Measurements from ENCODE around the gene FABP7. TPM values are rescaled to one million over a fixed set of nuclear protein-coding genes. Genes with fewer than 3 reads are reported as not detected.

FABP7 gene
- total RNA-seq, 2 donors from 2014 or later, result not detected

DNA sequence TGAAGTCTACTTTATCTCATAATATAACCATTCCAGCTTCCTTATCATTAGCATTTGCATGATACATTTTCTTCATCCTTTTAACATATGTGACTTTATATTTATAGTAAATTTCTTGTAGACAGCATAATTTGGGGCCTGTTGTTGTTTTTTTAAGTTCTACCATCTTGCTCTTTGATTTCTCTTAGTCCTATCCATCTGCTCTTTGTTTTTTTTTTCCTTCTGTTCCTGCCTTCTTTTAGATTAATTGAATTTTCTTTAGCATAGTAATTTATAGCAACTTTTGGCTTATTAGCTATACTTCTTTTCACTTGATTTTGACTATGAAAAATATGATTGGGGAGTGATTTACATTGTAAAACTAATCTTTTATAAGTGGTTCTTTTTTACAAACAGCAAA is 19.2 kb upstream of the FABP7 start:
- ATAC-seq (ENCODE audit: insufficient number of reproducible peaks, low FRiP score, low read depth) (no peak), DNase-seq (ENCODE audit: low spot score) (no peak)
- no peaks in the 10 kb centered on the region for H3K27me3 ChIP-seq (replicated peaks; ENCODE audit: insufficient read depth)
- H3K4me3 ChIP-seq, result no peak overlapping the region
- no peaks in the 10 kb centered on the region for H3K4me1 ChIP-seq (ENCODE audit: control insufficient read depth in 1 of 2, low read depth in 2 of 2)
- no peaks in the 10 kb centered on the region for H3K9me3 ChIP-seq
- no peak overlapping the region for H3K27ac ChIP-seq
- H3K36me3 ChIP-seq, result no peaks in the 10 kb centered on the region
- TF ChIP-seq, protein P1, sequence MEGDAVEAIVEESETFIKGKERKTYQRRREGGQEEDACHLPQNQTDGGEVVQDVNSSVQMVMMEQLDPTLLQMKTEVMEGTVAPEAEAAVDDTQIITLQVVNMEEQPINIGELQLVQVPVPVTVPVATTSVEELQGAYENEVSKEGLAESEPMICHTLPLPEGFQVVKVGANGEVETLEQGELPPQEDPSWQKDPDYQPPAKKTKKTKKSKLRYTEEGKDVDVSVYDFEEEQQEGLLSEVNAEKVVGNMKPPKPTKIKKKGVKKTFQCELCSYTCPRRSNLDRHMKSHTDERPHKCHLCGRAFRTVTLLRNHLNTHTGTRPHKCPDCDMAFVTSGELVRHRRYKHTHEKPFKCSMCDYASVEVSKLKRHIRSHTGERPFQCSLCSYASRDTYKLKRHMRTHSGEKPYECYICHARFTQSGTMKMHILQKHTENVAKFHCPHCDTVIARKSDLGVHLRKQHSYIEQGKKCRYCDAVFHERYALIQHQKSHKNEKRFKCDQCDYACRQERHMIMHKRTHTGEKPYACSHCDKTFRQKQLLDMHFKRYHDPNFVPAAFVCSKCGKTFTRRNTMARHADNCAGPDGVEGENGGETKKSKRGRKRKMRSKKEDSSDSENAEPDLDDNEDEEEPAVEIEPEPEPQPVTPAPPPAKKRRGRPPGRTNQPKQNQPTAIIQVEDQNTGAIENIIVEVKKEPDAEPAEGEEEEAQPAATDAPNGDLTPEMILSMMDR (IDR thresholded peaks at IDR 0.05), result no peak

DNA sequence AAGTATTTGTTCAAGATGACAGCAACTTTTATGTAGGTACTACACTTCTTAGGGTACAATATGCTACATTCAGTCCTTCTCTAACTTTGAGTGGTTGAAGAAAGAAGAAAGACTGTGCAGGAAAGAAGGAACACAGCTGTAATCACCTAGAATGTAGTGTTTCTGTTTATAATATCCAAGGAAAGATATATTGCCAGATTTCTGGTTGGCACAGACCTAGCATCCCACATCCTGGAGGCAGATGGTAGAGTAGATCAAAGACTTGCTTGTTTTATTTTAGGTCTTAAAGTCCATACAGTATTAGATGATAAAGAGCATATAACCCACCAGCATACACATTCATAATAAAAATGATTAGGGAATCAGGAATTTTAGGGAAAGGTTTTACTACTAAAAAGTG is 13.3 kb upstream of the FABP7 start:
- DNase-seq (ENCODE audit: low spot score) (no peak), ATAC-seq (ENCODE audit: insufficient number of reproducible peaks, low FRiP score, low read depth) (no peak)
- Histone ChIP-seq H3K27me3 (replicated peaks; ENCODE audit: insufficient read depth) (no peaks in the 10 kb centered on the region), H3K4me3 (no peak overlapping the region), H3K9me3 (no peaks in the 10 kb centered on the region), H3K27ac (no peak overlapping the region), H3K36me3 (no peaks in the 10 kb centered on the region), H3K4me1 (ENCODE audit: control insufficient read depth in 1 of 2, low read depth in 2 of 2) (no peaks in the 10 kb centered on the region)
- TF ChIP-seq, protein P1 (IDR thresholded peaks at IDR 0.05), result no peak

DNA sequence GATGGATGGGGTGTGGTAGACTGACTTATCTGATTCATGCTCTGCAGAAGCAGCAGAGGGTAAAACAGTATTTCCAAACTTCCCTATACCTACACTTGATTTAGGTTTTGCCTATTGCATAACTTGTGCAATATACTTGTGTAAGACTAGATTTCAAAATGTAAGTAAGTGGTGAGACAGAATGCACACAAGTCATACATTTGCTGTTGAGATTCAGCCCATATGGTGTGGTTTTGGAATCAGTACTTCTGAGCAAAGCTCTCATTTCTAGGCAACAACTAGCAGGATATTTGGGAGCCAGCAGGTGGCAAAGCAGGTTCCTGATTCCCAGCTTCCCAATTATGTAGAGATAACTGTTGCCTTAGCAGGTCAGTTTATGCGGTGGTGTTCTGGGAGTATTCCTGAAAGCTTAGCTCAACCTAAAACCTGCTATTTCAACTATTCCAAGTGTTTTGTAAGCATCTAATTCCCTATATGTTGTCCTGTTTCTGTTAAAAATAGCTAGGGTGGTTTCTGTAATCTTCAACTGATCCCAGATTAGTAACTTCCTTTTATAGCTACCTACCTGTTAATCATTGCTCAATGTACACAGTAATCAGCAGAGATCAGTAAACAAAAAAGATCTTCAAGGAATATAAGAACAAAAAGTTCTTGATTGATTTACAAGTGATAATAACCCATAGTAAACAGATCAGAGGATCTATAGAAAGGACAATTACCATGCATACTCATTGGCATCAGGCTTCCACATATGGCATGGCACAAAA is 8.5 kb upstream of the FABP7 start:
- DNase-seq (ENCODE audit: low spot score) (no peak), ATAC-seq (ENCODE audit: insufficient number of reproducible peaks, low FRiP score, low read depth) (no peak)
- Histone ChIP-seq H3K27ac (no peak overlapping the region), H3K4me3 (no peak overlapping the region), H3K9me3 (no peaks in the 10 kb centered on the region), H3K36me3 (no peaks in the 10 kb centered on the region), H3K4me1 (ENCODE audit: control insufficient read depth in 1 of 2, low read depth in 2 of 2) (no peaks in the 10 kb centered on the region), H3K27me3 (replicated peaks; ENCODE audit: insufficient read depth) (no peaks in the 10 kb centered on the region)
- TF ChIP-seq, protein P1 (IDR thresholded peaks at IDR 0.05), result no peak

DNA sequence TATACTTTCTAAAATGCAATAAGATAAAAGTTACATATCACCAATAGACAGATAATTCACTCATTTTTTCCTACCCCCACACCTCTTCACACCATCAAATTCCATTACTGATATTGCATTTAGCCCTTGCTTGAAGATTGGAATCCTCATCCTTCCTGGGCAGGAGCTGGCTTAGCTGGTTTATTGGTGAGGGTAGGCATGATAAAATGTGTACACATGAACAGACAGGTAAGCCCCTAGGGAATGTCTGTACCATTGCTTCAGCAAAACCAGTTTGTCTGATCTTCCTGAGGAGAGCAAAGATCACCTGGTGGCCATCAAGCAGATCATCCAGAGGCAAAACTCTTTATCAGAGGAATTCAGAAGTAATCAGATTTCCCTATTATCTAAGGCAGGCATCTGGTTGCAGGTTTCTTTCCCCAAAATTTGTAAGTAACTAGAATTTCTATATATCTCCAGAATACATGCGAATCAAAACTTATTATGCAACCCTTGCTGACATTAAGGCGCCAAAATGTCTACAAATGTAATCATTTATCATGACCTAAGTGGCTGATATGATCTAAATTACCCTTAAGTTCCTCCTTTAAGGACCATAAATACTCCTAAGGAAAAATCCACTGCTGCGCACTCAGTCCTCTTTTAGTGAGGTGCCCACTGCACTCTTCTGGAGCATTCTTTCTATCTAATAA is 6.6 kb upstream of the FABP7 start:
- Histone ChIP-seq H3K27ac (no peak overlapping the region), H3K4me3 (no peak overlapping the region), H3K27me3 (replicated peaks; ENCODE audit: insufficient read depth) (no peaks in the 10 kb centered on the region), H3K4me1 (ENCODE audit: control insufficient read depth in 1 of 2, low read depth in 2 of 2) (no peaks in the 10 kb centered on the region), H3K9me3 (no peaks in the 10 kb centered on the region), H3K36me3 (no peaks in the 10 kb centered on the region)
- ATAC-seq (ENCODE audit: insufficient number of reproducible peaks, low FRiP score, low read depth) (no peak), DNase-seq (ENCODE audit: low spot score) (no peak)
- TF ChIP-seq, protein P1 (IDR thresholded peaks at IDR 0.05), result no peak

DNA sequence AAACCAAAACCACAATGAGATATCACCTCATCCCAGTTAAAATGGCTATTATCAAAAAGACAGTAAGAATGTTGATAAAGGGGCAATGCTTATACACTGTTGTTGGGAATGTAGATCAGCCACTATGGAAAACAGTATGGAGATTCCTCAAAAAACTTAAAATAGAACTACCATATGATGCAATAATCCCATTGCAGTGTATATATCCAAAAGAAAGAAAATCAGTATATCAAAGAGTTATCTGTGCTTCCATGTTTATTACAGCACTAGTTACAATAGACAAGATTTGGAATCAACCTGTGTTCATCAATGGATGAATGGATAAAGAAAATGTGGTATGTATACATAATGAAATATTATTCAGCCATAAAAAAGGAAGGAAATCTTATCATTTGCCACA is 3.5 kb upstream of the FABP7 start:
- H3K27me3 ChIP-seq (replicated peaks; ENCODE audit: insufficient read depth), result no peaks in the 10 kb centered on the region
- DNase-seq (ENCODE audit: low spot score) (no peak), ATAC-seq (ENCODE audit: insufficient number of reproducible peaks, low FRiP score, low read depth) (no peak)
- H3K27ac ChIP-seq, result no peak overlapping the region
- H3K9me3 ChIP-seq, result no peaks in the 10 kb centered on the region
- H3K4me1 ChIP-seq (ENCODE audit: control insufficient read depth in 1 of 2, low read depth in 2 of 2), result no peaks in the 10 kb centered on the region
- TF ChIP-seq, protein P1 (IDR thresholded peaks at IDR 0.05), result no peak
- no peaks in the 10 kb centered on the region for H3K36me3 ChIP-seq
- H3K4me3 ChIP-seq, result no peak overlapping the region

Measured in thoracic aorta (tissue), 2 donors.